GM19193 (cell line): Measurements from ENCODE around the gene MRPL12.

Experiments used
- POLR2A ChIP-seq: IDR thresholded peaks from 4 replicates; pipeline ENCODE4 v1.6.1; 2011; ENCODE audit not compliant: insufficient read depth, insufficient read length; ENCODE audit errors: extremely low read depth

Gene MRPL12

DNA sequence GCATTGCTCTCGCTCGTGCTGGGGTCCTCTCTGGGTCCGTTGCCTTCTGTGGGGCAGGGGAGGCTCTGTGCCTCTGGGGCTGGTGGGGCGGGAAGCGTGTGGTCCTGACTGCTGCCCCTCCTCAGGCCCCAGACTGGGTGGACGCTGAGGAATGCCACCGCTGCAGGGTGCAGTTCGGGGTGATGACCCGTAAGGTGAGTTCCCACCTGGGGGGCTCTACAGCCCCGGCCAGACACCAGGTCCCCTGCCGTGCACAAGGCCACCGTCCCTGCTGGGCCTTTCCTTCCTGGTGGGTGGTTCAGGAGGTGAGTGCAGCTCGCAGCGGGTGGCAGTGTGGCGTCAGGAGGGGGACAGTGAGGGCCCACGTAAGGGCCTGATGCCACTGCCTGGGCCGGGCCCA is 12.6 kb upstream of the MRPL12 start:
- TF ChIP-seq POLR2A, result no peak

DNA sequence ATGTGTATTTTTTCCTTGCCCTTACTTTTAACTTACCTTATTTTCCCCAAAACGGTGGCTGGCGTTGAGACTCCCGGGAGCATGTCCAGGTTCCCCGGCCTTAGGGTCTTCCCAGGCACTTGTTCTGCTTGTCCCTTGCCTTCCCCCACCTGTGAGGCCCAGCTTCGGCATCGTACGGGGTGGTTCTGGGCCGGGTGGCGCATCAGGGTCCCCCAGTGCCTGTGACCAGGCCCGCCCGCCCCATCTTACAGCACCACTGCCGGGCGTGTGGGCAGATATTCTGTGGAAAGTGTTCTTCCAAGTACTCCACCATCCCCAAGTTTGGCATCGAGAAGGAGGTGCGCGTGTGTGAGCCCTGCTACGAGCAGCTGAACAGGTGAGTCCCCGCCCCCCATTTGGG is 12.0 kb upstream of the MRPL12 start:
- TF ChIP-seq POLR2A, result no peak

DNA sequence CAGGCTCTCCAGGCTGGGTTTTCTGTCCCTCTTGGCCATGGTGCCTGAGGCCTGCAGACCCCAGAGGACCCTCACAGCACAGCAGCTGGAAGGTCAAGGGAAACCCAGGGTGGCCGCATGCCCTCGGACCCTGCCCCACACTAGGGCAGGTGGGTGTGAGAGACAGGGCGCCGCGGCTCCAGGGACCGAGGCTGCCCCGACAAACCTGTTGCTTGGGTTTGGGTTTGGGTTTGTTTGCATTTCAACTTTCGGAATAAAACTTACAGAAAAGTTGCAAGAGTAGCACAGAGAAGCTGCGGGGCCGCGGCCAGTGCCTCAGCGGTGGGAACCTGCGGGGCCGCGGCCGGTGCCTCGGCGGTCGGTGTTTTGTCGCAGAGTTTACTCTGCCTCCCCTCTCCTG is 11.6 kb upstream of the MRPL12 start:
- no peak for TF ChIP-seq POLR2A

DNA sequence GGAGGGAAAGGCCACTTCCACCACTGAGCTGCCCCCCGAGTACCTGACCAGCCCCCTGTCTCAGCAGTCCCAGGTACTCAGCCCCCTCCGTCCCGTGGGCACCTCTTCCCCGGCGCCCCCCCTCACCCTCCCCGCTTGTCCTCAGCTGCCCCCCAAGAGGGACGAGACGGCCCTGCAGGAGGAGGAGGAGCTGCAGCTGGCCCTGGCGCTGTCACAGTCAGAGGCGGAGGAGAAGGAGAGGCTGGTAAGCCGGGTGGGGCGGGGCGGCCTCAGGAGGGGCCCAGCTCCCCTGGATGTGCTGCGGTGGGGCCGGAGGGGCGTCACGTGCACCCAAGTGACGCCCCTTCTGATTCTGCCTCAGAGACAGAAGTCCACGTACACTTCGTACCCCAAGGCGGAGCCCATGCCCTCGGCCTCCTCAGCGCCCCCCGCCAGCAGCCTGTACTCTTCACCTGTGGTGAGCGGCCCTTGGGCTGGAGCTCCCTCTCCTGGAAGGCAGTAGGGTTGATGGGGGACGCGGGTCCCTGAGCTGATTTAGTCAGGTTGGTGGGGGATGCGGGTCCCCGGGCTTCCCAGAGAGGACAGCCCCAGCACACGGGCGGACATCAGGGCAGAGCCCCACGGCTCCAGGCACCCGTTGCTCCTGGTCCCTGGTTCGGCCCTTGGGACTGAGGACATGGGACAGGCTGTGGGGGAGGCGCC is 9.5 kb upstream of the MRPL12 start:
- TF ChIP-seq POLR2A, result no peak

GRCh38 chr17:81694810-81695209 is 8.4 kb upstream of the MRPL12 start:
- no peak for TF ChIP-seq POLR2A

DNA sequence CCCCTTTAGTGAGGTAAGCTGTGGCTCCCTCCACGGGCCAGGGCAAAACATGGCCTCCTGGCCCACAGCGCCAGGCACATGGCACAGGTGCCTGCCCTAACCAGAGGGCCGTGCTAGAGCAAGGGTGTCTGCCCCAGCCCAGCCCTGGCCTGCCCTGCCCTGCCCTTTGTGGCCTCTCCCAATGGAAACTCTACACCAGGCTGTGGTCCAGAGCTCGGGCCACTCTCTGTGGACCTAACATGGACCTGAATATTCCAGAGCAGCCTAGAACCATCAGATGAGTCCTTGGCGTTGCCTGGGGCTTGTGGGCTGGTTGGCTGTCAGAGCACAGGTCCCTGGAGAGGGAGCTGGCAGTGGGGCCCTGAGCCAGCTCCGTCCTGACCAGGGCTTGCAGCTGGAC is 8.0 kb upstream of the MRPL12 start:
- no peak for TF ChIP-seq POLR2A

DNA sequence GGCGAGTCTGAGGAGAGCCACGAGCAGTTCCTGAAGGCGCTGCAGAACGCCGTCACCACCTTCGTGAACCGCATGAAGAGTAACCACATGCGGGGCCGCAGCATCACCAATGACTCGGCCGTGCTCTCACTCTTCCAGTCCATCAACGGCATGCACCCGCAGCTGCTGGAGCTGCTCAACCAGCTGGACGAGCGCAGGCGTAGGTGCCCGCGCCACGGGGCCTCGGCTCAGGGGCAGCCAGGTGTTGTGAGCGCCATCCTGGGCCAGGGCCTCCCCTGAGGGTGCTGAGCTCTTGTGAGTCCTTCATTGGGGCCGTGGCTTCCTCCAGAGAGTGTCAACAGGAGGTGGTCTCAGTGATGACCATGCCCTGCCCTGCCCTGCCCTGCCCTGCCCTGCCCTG is 7.4 kb upstream of the MRPL12 start:
- no peak for TF ChIP-seq POLR2A

DNA sequence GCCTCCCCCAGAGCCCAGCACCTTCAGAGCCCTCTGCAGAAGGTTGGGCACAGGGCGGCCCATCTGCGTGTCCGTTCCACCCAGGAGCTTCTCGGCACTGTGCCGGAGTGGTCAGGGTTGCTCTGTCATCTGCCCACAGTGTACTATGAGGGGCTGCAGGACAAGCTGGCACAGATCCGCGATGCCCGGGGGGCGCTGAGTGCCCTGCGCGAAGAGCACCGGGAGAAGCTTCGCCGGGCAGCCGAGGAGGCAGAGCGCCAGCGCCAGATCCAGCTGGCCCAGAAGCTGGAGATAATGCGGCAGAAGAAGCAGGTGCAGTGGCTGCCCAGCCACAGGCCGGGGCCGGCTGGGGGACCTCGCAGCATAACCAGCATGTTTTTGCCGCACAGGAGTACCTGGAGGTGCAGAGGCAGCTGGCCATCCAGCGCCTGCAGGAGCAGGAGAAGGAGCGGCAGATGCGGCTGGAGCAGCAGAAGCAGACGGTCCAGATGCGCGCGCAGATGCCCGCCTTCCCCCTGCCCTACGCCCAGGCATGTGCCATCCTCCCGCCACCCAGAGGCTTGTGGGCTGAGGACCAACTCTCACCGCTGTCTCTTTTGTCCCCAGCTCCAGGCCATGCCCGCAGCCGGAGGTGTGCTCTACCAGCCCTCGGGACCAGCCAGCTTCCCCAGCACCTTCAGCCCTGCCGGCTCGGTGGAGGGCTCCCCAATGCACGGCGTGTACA is 6.8 kb upstream of the MRPL12 start:
- TF ChIP-seq POLR2A, result no peak

- TF ChIP-seq POLR2A, result no peak
Measured at GRCh38 chr17:81697261-81698044, 5.7 kb upstream of the MRPL12 start.

DNA sequence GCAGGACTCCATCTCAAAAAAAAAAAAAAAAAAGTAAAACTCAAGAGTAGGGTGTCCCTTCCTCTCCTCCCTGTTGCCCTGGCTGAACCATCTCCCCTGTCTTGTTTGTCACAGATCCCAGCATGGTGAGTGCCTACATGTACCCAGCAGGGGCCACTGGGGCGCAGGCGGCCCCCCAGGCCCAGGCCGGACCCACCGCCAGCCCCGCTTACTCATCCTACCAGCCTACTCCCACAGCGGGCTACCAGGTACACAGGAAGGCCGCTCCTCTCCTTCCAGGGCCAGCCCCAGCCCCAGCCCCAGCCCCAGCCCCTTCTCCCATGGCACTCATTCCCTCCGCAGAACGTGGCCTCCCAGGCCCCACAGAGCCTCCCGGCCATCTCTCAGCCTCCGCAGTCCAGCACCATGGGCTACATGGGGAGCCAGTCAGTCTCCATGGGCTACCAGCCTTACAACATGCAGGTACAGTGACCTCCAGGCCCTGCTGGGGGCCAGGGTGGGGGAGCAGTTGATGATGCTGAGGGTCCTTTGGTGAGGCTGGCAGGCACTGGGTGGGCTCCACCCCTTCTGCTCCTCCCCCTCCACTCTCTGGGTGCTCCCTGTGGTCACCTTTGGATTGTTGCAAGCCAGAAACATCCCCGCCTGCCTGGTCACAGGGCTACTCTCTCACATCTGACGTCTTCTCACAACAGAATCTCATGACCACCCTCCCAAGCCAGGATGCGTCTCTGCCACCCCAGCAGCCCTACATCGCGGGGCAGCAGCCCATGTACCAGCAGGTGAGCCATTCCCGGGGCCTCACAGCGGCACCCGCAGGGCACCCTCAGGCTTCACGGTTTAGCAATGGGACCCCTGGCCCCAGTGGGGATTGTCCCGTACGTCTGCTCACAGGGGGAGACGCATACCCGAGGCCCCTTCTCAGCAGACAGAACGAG is 2.5 kb upstream of the MRPL12 start:
- peak; percentile 15 for TF ChIP-seq POLR2A

DNA sequence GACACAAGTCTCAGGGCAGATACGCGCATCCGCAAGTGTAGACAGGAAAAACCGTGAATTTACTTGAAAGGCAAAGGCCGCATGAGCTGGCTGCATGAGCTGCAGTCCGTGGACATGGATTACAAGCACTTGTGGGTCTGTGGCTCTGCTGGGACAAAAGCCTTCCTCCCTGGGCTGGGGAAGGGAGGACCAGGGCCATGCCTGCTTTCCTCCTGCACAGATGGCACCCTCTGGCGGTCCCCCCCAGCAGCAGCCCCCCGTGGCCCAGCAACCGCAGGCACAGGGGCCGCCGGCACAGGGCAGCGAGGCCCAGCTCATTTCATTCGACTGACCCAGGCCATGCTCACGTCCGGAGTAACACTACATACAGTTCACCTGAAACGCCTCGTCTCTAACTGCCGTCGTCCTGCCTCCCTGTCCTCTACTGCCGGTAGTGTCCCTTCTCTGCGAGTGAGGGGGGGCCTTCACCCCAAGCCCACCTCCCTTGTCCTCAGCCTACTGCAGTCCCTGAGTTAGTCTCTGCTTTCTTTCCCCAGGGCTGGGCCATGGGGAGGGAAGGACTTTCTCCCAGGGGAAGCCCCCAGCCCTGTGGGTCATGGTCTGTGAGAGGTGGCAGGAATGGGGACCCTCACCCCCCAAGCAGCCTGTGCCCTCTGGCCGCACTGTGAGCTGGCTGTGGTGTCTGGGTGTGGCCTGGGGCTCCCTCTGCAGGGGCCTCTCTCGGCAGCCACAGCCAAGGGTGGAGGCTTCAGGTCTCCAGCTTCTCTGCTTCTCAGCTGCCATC is 1.7 kb upstream of the MRPL12 start:
- TF ChIP-seq POLR2A, result peak; percentile 35

GRCh38 chr17:81703747-81704654 is 834 bp downstream of the MRPL12 start:
- no peak for TF ChIP-seq POLR2A
